A549 treated with CpdA at 1 μM for 4 hours (cell line): Measurements from ENCODE around the gene EZR. TPM values are rescaled to one million over a fixed set of nuclear protein-coding genes. Genes with fewer than 3 reads are reported as not detected.

ENCODE experiments used
- total RNA-seq: library from RNA; stranded (reverse); fragments of 200-300 nt; extraction: Qiagen RNA extraction; gene quantifications from 5 replicates; pipeline ENCODE4 v1.2.3, GENCODE V29; 2022; ENCODE audit warnings: low read depth

Gene EZR
- total RNA-seq: 279 to 341 TPM (median 301 TPM) in 5 replicates

DNA sequence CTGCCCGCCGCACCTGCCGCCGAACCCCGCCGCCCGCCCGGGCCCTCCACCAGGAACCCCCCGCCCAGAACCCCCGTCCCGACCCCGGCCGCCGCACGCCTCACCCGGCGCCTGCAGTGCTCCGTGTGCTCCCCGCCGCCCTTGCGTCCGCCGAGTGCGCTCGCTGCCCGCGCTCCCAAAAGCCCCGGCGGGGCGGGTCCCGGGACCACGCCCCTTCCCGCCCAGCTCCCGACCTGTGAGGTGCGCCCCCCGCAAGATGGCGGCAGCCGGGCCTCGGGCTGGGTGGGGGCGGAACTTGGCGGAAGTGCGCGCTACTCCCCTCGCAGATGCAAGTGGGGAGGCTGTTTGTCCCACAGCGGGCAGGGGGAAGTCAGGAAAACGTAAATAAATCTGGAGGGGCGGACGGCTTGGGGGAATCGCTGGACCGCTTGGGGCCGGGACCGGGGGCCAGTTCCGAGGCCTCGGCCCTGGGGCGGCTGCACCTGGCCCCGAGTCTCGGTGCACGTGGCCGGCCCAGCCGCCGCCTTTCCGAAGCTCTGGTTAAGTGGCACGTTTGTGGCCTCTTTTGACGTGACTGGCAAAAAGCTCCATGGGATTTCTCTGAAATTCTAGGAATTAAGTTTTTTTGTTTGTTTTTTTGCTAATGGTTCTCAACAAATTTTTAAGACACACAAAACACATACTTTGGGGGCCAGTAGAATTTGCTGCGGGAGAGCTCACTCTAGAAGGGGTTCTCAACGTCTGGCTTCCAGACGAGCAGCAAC is at the start of gene EZR:
TSS of gene EZR (minus strand) at position 156 of the 764 bp plus-strand sequence. CDS start 1,275 bp downstream, outside the sequence.

Other genes starting within 250 kb of the EZR start
- 98.2 to 123 TPM (median 102 TPM) in 5 replicates for gene DYNLT1, start 174.6 kb downstream of the EZR start, total RNA-seq
- gene SYTL3, start 169.3 kb downstream of the EZR start, total RNA-seq: 0.98 to 1.2 TPM (median 1.1 TPM) in 5 replicates
- gene RSPH3, start 180.8 kb upstream of the EZR start, total RNA-seq: 3.9 to 5.2 TPM (median 4.3 TPM) in 5 replicates
- not detected in 5 replicates for gene TAGAP, start 225.6 kb upstream of the EZR start, total RNA-seq